HG02588 (cell line): ENCODE measurements around the gene RPL39L.

ENCODE experiments used
- ATAC-seq: cut with Tn5 transposase; IDR thresholded peaks from one replicate; pipeline ENCODE4 v1.9.1; 2021; ENCODE audit warnings: mild to moderate bottlenecking, moderate library complexity; ENCODE audit not compliant: unreplicated experiment

The RPL39L gene

DNA sequence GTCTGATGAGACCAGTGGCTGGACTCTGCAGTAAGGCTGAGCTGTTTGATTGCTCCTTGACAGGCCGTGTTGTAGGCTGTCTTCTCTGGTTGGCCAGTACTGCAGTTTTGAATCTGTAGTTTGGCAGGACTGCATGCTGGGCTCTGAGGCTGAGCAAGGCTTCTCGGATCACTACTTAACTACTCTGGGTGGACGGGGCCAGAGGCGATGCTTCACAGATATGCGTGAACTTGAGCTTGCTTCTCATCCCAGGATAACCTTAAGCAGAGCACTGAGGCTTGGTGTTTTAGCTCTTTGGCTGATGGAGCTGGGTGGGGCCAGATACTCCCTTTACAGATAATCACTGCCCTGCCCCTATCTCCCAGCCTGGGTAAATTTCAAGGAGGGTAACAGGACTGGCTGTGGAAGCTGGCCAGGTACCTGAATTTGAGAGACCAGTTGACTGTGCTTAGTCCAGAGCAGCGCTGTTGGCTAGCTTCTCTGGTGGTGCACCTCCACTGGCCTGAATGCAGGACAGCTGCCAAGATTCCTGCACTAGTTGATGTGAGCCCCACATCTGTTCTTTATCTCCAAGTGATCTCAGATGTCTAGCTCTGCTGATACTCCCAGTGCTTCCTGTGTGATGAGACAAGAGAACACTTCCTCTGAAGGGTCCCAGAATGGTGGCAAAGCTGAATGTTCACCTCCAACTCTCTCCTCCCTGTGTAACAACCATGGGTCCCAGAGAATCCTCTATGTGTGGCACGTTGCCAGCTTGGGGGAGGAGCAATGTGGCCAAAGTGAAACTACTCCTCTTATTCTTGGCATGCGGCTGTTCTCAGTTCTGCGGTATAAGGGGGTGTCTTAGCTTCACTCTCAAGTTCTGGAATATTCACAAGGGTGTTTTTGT lies 37.9 kb downstream of the RPL39L start:
- ATAC-seq, result no peak

DNA sequence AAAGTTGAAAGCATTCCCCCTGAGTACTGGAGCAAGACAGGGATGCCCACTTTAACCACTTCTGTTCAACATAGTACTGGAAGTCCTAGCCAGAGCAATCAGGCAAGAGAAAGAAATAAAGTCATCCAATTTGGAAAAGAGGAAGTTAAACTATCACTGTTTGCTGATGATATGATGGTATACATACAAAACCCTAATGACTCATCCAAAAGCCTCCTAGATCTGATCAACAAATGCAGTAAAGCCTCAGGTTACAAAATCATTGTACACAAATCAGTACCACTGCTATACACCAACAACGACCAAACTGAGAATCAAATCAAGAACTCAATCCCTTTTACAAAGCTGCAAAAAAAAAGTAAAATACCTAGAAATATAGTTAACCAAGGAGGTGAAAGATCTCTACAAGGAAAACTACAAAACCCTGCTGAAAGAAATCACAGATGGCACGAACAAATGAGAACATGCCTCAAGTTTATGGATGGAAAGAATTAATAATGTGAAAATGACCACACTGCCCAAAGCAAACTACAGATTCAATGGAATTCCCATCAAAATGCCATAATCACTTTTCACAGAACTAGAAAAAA lies 40.3 kb downstream of the RPL39L start:
- no peak for ATAC-seq

DNA sequence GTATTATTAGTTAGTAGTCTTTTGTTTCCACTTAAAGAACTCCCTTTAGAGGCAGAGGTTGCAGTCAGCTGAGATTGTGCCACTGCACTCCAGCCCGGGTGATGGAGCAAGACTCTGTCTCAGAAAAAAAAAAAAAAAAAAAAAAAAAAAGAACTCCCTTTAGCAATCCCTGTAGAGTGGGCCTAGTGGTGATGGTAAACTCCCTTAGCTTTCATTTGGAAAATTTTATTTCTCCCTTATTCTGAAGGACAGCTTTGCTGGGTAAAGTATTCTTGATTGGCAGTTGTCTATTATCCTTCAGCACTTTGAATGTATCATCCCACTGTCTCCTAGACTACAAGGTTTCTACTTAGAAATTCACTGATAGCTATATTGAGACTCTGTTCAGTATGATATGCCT lies 46.0 kb downstream of the RPL39L start:
- no peak for ATAC-seq

DNA sequence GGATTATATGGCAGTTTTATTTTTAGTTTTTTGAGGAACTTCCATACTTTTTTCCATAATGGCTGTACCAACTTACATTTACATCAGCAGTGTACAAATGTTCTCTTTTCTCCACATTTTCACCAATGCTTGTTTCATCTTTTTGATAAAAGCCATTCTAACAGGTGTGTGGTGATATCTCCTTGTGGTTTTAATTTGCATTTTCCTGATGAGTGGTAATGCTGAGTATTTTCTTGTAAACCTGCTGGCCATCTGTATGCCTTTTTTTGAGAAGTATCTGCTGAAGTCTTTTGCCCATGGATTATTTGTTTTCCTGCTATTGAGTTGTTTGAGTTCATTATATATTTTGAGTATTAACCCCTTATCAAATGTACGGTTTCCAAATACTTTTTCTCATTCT lies 50.6 kb downstream of the RPL39L start:
- ATAC-seq, result no peak

DNA sequence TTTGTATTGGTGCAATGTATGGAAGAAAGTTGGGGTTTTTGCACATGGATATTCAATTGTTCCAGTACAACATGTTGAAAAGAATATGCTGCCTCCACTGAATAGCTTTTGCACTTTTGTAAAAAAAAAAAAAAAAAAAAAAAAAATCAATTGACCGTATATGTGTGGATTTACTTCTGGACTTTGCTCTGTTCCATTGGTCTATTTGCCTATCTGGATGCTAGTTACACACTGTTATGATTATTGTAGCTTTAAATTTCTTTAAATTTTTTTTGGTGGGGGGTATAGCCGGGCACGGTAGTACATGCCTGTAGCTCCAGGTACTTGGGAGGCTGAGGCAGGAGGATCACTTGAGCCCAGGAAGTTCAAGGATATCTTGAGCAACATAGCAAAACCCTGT lies 52.5 kb downstream of the RPL39L start:
- ATAC-seq, result no peak

DNA sequence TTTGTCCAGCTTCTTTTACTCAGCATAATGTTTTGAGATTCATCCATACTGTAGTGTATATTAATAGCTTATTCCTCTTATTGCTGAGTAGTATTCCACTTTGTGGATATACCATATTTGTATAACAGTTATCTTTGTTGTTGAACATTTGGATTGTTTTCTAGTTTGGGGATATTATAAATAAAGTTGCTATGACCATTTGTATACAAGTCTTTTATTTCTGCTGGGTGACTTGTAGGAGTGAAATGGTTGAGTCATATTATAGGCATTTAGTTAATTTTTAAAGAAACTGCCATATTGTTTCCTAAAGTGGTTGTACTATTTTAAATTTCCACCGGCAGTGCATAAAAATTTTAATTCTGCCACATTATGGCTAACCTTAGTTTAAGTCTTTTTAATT lies 53.4 kb downstream of the RPL39L start:
- no peak for ATAC-seq

DNA sequence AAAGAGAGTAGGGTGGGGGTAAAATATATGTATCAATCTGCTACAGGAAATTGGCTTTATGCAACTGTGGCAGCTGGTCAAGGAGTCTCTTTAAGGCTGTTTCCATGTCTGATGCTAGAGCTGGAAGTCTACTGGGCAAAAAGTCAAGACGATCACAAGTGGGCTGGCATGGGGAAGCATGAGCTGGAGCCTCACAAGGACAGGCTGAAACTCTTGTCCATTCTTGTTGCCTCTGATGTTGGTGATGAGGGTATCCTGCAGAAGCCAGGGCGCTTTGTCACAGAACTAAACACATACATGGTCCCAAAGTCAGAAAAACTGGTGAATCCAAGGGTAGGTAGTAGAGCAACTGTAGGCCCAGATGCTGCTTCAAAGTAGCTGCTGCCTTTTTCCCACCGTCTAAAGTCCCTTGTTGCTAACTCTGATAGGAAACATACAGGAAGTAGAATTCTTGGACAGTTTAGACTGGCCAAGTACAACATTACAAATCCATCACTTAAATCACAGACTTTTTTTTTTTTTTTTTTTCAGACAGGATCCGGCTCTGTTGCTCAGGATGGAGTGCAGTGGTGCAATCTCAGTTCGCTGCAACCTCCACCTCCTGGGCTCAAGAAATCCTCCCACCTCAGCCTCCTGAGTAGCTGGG lies 54.2 kb downstream of the RPL39L start:
- ATAC-seq, result no peak

DNA sequence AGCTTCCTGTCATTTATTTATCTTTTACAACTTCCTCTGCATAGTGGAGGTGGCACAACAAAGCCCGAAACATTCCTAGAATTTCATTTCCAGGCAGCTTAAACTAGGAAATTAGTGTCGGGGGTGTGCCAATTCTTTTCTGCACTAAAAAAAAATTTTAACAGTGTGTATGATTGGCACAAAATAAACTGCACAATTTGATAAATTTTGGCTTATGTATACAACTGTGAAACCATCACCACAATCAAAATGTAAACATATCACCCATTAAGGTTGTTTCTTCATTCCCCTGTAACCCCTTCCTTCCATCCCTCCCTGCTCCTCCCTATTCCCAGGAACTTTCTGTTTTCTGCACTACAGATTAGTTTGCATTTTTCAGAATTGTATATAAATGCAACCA lies 54.7 kb downstream of the RPL39L start:
- ATAC-seq, result no peak

DNA sequence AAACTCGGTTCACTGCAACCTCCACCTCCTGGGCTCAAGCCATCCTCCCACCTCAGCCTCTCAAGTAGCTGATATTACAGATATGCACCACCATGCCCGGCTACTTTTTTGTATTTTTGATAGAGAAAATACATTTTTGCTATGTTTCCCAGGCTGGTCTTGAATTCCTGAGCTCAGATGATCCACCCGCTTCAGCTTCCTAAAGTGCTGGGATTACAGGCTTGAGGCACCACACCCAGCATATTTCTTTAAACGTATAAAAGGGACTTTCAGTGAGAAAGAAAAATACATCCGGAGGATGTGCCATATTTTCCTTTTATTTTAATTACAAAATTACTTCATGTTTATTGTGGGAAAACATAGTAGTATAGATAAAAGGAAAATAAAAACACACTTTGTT lies 55.2 kb downstream of the RPL39L start:
- ATAC-seq, result no peak

DNA sequence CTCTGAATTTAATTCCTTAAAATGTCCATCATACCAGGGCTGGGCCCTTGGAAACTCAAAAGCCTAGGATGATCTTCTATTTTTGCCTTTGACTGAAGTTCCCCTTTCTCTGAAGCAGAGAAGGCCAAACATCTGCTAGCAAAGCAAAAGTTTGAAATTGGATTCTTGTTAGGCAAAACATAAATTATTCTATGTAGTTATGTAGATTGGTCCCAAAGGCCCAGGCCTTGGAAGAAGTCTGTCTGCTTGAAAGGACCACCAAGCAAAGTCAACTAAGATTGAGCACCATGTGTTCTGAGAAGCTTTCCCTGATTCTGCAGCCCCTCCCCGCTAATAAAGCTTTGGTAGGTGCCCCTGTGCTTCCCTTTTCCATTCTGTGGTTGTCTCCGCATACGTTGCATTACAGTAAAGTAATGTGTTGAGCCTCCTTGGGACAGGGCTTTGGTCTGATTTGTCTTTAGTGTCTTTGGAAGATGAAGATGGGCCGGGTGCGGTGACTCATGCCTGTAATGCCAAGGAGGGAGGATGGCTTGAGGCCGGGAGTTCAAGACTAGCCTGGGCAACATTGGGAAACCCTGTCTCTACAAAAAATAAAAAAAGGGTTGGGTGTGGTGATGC lies 56.4 kb downstream of the RPL39L start:
- ATAC-seq, result no peak

DNA sequence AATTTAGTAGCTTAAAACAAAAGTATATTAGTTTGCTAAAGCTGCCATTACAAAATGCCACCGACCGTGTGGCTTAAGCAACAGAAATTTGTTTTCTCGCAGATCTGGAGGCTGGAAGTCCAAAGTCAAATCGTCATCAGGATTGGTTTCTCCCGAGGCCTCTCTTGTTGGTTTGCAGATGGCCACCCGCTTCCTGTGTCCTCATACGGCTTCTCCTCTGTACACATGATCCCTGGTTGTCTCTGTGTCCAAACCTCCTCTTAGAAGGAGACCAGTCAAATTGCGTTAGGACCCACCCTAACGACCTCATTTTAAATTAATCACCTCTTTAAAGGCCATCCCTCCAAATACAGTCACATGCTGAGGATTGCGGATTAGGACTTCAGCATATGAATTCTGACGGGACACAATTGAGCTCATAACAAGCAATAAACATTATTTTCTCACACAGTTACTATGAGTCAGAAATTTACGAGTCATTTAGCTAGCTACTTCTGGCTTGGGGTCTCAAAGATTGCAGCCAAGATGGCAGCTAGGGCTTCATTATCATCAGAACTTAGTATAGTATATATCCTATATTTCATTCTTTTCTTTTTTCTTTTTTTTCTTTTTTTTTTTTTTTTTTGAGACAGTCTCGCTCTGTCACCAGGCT lies 58.4 kb downstream of the RPL39L start:
- ATAC-seq, result no peak

DNA sequence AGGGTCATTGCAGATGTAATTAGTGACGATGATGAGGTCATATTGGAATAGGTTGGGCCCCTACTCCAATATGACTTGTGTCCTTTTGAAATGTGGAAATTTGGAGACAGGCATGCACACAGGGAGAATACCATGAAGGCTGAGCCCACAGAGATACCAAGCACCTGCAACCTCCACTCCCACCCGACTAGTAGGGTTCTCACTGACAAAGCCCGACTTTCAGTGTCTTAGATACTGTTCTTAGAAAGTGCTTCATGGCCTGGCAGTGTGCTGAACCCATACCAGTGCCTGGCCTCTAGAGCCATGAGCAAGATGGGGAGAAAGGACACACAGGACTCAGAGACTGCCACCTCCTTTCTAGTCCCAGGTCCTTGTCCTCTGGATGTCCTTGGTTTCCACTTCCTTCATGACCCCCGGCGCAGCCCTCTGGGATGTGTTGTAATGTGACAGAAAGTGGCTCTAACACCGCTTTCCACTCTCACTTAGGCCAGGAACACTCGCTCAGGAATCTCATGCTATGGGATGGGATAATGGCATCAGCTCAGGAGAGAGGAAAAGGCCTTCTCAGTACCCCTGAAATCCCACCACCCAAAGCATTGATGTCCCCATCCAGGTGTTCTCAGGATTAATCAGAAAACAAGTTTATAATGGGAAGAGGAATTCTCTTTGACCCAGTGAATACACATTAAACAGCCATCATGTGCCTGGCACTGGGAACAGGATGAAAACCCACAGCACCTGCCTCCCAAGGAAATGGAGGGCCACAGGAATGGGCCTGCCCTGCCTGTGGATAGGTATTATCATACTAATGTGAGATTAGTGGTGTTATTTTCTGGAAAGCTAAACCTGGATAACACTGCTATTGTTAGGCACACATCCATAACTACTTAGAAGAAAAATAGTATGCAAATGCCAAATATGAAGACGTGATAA lies 59.9 kb downstream of the RPL39L start:
- no peak for ATAC-seq

DNA sequence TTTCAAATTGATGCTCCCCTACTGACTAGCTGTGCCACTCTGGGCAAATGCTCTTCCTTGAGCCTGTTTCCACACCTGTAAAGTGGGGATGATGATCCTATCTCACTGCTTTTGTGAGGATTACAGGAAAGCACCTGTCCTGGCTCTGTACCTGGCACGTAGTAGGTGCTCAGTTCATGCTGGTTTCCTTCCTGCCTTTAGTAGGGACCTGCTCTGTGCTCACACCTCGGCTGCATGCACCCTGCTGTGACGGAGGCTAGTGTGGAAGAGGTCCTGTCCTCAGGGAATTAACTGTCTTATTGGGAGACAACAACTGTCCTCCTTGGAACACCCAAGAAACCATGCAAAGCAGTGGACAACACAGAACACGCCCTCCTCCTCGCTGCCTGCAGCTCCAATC lies 61.8 kb downstream of the RPL39L start:
- no peak for ATAC-seq

DNA sequence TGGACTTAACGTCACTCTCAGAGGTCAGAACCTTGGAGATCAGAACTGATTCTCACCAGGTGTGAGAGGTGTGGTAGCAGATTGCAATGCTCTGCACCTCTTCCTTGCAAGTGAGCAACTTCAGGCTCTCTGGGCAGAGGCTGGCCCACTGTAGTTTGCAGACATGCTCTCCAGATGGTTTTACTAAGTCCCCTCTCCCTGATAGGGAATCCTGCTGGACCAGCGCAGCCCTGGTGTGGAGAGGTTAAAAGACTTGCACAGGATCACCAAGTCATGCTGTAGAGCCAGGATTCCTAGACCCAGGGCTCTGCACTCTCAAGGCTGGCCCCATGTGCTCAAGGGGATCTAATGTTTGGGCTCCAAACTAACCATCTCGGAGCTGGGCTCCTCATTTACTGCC lies 62.2 kb downstream of the RPL39L start:
- no peak for ATAC-seq

DNA sequence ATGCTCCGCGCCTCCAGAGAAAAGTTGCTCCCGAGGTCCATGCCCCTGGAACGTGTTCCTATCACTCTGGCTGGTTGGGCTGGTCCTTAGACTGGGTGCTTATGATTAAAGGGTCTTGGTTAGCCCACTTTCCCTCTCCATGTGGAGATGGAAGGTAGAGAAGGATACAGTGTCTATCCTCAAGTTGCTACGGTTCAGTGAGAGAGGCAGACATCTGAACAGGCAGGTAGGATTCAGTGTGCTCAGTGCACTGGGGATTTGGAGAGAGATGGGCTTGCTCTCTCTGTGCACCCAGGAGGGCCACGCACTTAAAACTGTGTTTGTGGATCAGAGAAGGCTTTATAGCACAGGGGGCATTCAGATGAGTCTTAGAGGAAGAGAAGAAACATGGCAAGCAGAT lies 63.0 kb downstream of the RPL39L start:
- no peak for ATAC-seq

DNA sequence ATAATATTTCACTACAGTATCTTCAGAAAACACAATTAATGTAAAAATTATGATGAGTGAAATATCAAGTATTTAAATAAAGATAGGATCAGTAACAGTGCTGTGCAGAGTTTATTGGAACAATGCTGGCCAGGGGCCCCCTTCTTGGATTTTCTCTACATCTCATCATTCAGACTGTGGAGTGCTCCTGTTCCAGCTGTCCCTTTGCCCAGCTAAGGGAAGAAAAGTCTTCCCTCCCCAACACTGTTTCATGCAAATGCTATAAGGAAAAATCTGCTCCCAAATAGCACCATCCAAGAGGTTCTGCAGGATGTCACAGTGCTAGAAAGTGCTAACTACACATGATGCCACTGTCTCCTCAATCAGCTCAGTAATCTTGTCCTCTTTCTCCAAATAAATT lies 64.5 kb downstream of the RPL39L start:
- ATAC-seq, result no peak

DNA sequence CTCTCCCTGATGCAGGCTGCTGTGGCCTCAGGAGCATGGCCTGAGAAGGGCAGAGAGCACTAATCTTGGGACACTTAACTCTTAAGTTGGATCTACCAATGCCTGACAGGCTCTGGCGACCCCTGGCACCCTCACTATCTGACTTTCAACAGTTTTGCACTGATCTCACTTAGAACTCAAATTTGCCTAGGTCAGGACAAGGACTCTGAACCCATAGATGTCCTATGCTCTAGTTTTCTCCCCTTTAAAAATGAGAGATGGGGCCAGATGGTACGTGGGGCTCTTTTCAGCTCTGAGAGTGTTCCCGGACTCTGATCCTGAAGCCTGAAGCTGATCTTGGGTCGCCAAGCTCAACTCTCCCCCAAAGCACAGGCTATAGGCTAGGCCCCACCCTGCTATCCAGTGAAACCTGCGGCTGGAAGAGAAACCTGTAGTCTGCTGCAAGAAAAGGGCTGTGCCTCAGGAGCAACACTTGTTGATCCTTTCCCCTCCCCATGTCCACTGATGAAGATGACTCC lies 65.7 kb downstream of the RPL39L start:
- no peak for ATAC-seq

DNA sequence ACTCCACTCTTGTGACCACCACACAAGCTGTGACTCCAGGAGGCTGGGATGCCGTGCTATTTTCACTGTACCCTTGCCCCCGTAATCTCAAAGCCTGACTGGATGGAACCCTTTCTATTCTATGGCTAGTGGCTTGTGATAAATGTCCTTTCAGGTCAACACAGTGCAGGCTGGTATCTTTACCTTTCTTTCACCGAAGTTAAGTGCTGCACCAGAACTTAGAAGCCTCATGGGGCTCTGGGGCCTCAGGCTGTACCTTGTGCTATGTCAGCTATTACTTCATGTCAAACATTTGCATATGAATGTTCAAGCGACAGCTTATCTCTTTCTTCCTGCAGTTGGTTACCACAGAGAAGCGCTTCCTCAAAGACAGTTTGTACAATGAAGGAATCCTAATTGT lies 66.8 kb downstream of the RPL39L start:
- no peak for ATAC-seq

DNA sequence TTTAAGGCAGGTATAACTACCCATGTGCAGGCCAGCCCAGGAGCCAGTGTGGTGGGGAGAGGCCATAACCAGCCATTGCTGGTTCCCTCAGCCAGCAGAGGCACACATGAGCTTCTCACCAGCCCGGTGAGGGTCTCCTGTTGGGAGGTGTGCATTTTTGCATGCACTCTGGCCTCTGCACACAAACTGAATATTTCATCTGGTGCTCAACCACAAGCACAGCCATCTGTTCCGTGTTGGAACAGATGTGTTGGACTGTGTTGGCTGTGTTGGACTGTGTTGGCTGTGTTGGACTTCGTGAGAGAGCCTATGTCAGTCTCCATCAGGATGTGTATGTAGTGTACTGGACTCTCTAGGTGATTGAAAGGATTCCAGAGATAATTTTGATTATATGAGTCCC lies 67.2 kb downstream of the RPL39L start:
- no peak for ATAC-seq
